ENCODE results near the gene PPP1R11.

DNA sequence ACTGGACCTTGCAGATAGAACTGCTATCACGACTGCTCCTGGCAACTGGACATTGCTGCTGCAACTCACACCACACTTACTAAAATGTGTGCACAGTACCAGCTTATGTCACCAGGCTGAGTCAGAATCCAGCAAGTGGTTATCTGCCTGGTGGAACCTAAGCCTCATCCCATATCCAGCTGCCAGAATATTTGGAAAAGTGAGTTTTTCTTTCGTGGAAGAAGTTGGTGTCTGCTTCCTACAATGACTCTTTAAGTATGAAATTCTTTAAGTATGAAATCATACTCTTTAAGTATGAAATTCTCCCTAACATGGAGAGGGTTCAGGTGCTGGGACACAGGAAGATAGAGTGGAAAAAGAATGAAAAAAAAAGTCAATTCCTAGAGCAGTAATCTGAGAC is 22.4 kb upstream of the PPP1R11 start:
- TF ChIP-seq, protein P1, sequence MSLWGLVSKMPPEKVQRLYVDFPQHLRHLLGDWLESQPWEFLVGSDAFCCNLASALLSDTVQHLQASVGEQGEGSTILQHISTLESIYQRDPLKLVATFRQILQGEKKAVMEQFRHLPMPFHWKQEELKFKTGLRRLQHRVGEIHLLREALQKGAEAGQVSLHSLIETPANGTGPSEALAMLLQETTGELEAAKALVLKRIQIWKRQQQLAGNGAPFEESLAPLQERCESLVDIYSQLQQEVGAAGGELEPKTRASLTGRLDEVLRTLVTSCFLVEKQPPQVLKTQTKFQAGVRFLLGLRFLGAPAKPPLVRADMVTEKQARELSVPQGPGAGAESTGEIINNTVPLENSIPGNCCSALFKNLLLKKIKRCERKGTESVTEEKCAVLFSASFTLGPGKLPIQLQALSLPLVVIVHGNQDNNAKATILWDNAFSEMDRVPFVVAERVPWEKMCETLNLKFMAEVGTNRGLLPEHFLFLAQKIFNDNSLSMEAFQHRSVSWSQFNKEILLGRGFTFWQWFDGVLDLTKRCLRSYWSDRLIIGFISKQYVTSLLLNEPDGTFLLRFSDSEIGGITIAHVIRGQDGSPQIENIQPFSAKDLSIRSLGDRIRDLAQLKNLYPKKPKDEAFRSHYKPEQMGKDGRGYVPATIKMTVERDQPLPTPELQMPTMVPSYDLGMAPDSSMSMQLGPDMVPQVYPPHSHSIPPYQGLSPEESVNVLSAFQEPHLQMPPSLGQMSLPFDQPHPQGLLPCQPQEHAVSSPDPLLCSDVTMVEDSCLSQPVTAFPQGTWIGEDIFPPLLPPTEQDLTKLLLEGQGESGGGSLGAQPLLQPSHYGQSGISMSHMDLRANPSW (CRISPR knock-in tag; IDR thresholded peaks at IDR 0.05; ENCODE audit: borderline replicate concordance) = no peak
- TF ChIP-seq HCFC1 (IDR thresholded peaks at IDR 0.05; ENCODE audit: low read depth, low read length) (no peak), CREB1 (IDR thresholded peaks at IDR 0.05) (no peak), CREB1 (CRISPR knock-in tag; IDR thresholded peaks at IDR 0.05) (no peak)
